HUES48 (cell line): ENCODE measurements around the gene WWC1.

Experiments
- H3K27ac ChIP-seq: one replicate; pipeline ENCODE4 v1.7.0; 2013; ENCODE audit warnings: low read depth, low read length, inconsistent platforms
- H3K27me3 ChIP-seq: 2 replicates; pipeline ENCODE4 v1.6.1; 2013; ENCODE audit warnings: mild to moderate bottlenecking, low read length; ENCODE audit not compliant: control insufficient read depth, insufficient read depth
- H3K36me3 ChIP-seq: 2 replicates; pipeline ENCODE4 v1.6.1; 2013; ENCODE audit warnings: low read length; ENCODE audit not compliant: control insufficient read depth, insufficient read depth
- H3K4me1 ChIP-seq: 2 replicates; pipeline ENCODE4 v1.6.1; 2013; ENCODE audit warnings: mild to moderate bottlenecking, low read length; ENCODE audit not compliant: control insufficient read depth, insufficient read depth
- H3K4me3 ChIP-seq: 2 replicates; pipeline ENCODE4 v1.5.1; 2013; ENCODE audit warnings: mild to moderate bottlenecking, low read depth, low read length
- H3K9ac ChIP-seq: 2 replicates; pipeline ENCODE4 v1.6.1; 2013; ENCODE audit warnings: mild to moderate bottlenecking, low read depth, low read length, moderate library complexity
- H3K9me3 ChIP-seq: 2 replicates; pipeline ENCODE4 v1.6.1; 2013; ENCODE audit warnings: low read length; ENCODE audit not compliant: control insufficient read depth, insufficient read depth

Gene WWC1

DNA sequence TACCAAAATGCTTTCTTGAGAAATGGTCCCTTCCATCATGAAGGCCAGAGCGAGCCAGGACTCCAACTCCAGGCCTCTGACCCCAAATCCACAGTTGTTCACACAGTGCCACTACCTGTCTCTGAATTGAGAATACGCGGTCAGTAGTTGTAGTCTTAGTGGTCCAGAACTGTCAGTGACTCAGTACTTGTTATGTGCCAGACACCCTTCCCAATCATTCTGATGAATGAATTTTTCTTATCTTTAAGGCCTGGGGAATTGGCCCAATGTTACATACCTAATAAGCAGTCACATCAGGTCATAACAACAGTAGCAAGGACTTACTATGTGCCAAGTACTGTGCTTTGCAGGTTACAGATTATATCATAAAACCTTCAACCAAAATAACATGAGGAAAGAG lies 122.2 kb downstream of the WWC1 start:
- H3K27ac ChIP-seq, result no peak overlapping the region
- no peak overlapping the region for H3K4me3 ChIP-seq
- no peaks in the 10 kb centered on the region for H3K27me3 ChIP-seq
- H3K36me3 ChIP-seq, result peaks cover 85% of the 10 kb centered on the region
- no peak overlapping the region for H3K9ac ChIP-seq
- H3K9me3 ChIP-seq, result no peaks in the 10 kb centered on the region
- no peaks in the 10 kb centered on the region for H3K4me1 ChIP-seq

GRCh38 chr5:168415401-168415800 lies 124.0 kb downstream of the WWC1 start:
- no peaks in the 10 kb centered on the region for H3K4me1 ChIP-seq
- H3K9me3 ChIP-seq, result no peaks in the 10 kb centered on the region
- no peak overlapping the region for H3K27ac ChIP-seq
- H3K9ac ChIP-seq, result no peak overlapping the region
- no peaks in the 10 kb centered on the region for H3K27me3 ChIP-seq
- H3K4me3 ChIP-seq, result no peak overlapping the region
- H3K36me3 ChIP-seq, result peaks cover 67% of the 10 kb centered on the region

DNA sequence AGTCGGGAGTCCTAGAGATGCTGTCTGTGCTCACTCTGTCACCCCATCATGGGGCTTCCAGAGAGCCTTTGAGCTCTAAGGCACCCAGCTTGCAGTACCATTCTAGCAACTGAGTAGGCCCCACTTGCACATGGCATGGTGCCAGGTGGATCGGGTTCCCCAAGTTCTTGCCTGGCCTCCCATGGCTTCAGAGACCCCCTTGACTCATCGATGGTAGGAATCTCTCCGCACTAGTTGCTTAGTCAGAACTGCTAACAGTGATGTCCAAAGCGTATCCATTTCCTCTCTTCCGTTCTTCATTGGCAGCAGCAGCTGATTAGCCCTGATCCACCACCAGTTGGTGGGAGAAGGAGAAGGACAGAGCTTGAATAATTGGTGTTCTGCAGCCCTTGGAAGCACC lies 124.5 kb downstream of the WWC1 start:
- peaks cover 68% of the 10 kb centered on the region for H3K36me3 ChIP-seq
- H3K9me3 ChIP-seq, result no peaks in the 10 kb centered on the region
- no peaks in the 10 kb centered on the region for H3K27me3 ChIP-seq
- H3K4me3 ChIP-seq, result no peak overlapping the region
- no peak overlapping the region for H3K27ac ChIP-seq
- H3K4me1 ChIP-seq, result no peaks in the 10 kb centered on the region
- no peak overlapping the region for H3K9ac ChIP-seq

GRCh38 chr5:168417731-168418429 lies 126.4 kb downstream of the WWC1 start:
- H3K9ac ChIP-seq, result no peak overlapping the region
- H3K4me3 ChIP-seq, result no peak overlapping the region
- H3K27me3 ChIP-seq, result no peaks in the 10 kb centered on the region
- H3K36me3 ChIP-seq, result peaks cover 49% of the 10 kb centered on the region
- H3K27ac ChIP-seq, result no peak overlapping the region
- H3K9me3 ChIP-seq, result no peaks in the 10 kb centered on the region
- H3K4me1 ChIP-seq, result no peaks in the 10 kb centered on the region

- peaks cover 35% of the 10 kb centered on the region for H3K36me3 ChIP-seq
Measured at GRCh38 chr5:168420461-168420860, 129.0 kb downstream of the WWC1 start.

DNA sequence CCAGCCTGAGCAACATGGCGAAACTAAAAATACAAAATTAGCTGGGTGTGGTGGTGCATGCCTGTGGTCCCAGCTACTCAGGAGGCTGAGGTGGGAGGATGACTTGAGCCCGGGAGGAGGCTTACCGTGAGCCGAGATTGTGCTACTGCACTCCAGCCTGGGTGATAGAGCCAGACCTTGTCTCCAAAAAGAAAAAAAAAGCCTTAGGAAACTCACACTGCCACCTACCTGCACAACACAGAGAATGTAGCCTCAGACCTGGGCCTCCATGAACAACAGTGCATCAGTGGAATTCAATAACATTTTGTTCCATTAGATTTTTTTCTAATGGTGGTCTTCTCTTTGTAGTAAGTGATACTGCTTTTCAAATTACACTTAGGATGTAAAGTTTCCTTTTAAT lies 131.0 kb downstream of the WWC1 start:
- Histone ChIP-seq H3K9me3 (no peaks in the 10 kb centered on the region), H3K4me1 (no peaks in the 10 kb centered on the region), H3K27ac (no peak overlapping the region), H3K4me3 (no peak overlapping the region), H3K36me3 (peaks cover 39% of the 10 kb centered on the region), H3K9ac (no peak overlapping the region), H3K27me3 (no peaks in the 10 kb centered on the region)

More at GRCh38 chr5:168420461-168420860, 129.0 kb downstream of the WWC1 start:
- H3K27me3 ChIP-seq, result no peaks in the 10 kb centered on the region
- H3K4me1 ChIP-seq, result no peaks in the 10 kb centered on the region
- H3K27ac ChIP-seq, result no peak overlapping the region
- no peak overlapping the region for H3K4me3 ChIP-seq
- no peaks in the 10 kb centered on the region for H3K9me3 ChIP-seq
- no peak overlapping the region for H3K9ac ChIP-seq

DNA sequence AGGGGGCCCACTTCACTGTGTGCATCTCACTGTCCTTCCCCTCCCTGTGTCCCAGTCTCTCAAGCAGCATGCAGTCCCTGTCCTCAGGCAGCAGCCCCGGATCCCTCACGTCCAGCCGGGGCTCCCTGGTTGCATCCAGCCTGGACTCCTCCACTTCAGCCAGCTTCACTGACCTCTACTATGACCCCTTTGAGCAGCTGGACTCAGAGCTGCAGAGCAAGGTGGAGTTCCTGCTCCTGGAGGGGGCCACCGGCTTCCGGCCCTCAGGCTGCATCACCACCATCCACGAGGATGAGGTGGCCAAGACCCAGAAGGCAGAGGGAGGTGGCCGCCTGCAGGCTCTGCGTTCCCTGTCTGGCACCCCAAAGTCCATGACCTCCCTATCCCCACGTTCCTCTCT lies 132.0 kb downstream of the WWC1 start:
- peaks cover 30% of the 10 kb centered on the region for H3K36me3 ChIP-seq
- no peak overlapping the region for H3K4me3 ChIP-seq
- H3K27ac ChIP-seq, result no peak overlapping the region
- no peaks in the 10 kb centered on the region for H3K27me3 ChIP-seq
- no peaks in the 10 kb centered on the region for H3K4me1 ChIP-seq
- no peak overlapping the region for H3K9ac ChIP-seq
- H3K9me3 ChIP-seq, result no peaks in the 10 kb centered on the region

DNA sequence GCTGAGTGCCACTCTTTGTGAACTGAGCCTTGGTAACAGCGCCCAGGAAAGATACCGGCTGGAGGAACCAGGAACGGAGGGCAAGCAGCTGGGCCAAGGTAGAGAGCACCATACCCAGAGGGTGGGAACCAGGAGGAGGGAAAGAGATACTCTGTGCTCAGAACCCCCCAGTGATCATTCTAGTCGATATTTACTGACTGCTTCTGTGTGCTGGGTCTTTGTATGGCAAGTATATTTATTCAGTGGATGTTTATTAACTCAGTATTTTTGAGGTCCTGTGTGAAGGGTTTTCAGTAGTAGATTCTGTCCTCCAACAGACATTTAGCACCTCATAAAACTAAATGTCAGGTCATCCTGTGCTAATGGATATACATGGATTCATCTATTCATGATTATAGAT lies 132.5 kb downstream of the WWC1 start:
- Histone ChIP-seq H3K4me3 (no peak overlapping the region), H3K4me1 (no peaks in the 10 kb centered on the region), H3K36me3 (peaks cover 34% of the 10 kb centered on the region), H3K27ac (no peak overlapping the region), H3K9me3 (no peaks in the 10 kb centered on the region), H3K27me3 (no peaks in the 10 kb centered on the region), H3K9ac (no peak overlapping the region)

- Histone ChIP-seq H3K4me3 (no peak overlapping the region), H3K36me3 (peaks cover 38% of the 10 kb centered on the region), H3K9ac (no peak overlapping the region), H3K4me1 (no peaks in the 10 kb centered on the region), H3K9me3 (no peaks in the 10 kb centered on the region), H3K27ac (no peak overlapping the region), H3K27me3 (no peaks in the 10 kb centered on the region)
Measured at GRCh38 chr5:168424594-168425323, 133.3 kb downstream of the WWC1 start.

DNA sequence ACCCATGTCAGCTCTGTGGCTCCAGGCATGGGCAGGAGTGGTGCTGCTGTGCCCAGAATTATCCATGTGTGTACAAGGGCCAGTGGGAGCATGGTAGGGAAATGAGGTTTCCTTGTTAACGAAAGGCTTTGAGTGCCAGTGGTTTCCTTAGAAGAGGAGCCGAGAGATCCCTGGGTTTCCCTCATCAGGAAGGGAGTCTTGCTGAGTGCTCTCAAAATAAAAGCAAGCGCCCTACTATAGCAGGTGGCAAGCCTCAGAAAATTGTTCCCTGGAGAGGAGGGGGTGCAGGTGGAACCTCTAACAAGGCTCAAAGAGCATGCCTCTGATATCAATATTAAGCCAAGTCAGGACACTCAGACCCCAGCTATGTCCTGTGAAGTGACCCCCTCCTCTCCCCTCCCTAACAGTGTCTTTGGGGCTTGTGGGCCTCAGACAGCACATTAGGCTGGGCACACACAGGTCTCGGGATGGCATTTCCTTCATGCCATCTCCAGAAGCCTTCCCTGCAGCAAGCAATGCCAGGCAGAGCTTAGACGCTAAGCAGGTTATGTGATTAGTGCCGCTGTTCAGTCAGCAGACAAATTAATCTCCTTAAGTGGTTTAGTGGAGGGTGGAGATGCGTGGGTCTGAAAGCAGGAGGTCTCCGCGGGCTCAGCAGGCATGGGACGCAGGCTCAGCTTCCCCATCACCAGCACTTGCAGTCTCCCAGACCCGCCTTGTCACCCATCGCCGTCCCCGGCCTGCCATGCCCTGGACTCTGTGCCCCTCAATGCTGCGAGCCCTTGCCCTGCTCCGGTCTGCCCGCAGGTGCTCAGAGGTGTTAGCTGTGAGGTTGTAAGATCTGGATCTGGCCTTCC lies 134.8 kb downstream of the WWC1 start:
- no peak overlapping the region for H3K9ac ChIP-seq
- H3K4me1 ChIP-seq, result no peaks in the 10 kb centered on the region
- no peaks in the 10 kb centered on the region for H3K27me3 ChIP-seq
- H3K4me3 ChIP-seq, result no peak overlapping the region
- peaks cover 49% of the 10 kb centered on the region for H3K36me3 ChIP-seq
- H3K27ac ChIP-seq, result no peak overlapping the region
- no peaks in the 10 kb centered on the region for H3K9me3 ChIP-seq

DNA sequence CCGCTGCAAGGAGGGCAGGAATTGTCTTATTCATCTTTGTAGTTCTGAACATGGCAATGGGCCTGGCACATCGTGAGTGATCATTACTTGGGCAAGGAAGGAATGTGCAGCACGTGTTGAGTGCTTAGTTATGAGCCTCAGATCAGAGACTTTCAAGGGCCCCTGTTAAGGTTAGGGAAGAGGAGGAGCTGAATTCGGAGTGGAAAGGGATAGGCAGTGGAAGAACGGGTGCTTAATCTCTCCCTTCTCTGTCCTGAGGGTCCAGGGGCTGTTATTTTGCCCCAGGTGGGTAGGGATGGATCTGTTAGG lies 135.4 kb downstream of the WWC1 start:
- H3K9me3 ChIP-seq, result no peaks in the 10 kb centered on the region
- H3K36me3 ChIP-seq, result peaks cover 53% of the 10 kb centered on the region
- no peak overlapping the region for H3K4me3 ChIP-seq

More for the DNA sequence above, 135.4 kb downstream of the WWC1 start:
- Histone ChIP-seq H3K4me1 (no peaks in the 10 kb centered on the region), H3K27ac (no peak overlapping the region), H3K9ac (no peak overlapping the region), H3K27me3 (no peaks in the 10 kb centered on the region)
